ENCODE measurements around the gene MAP2.

DNA sequence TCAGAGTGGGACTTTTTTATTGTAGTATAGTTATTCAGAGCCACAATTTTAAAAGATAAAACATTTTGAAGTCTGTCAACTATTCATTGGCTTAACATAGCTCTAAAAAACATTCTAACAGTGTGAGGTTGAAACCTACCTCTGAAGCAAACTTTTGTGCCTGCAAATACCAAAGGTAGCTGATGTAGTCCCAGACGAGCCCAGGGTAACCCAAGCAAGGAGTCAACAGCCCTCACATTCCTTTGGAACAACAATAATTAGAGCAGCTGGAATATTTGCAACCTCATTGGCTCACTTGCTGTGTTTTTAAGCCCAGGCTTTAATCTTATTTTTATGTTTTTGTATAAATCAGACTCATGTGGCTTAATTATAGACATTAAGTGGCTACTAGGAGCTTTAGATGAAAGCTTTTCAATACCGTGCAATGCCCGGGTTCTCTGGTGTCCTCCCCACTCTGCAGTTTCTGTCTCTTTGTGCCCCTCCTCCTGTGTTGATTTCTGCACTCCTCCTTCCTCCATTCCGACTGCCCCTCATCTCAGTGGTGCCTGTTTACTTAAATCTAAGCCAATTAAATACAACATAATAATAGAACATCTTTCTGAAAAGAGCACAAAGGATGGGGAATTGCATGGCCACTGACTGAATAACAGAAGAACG is 189.9 kb downstream of the MAP2 start:
- TF ChIP-seq POLR2AphosphoS5 (IDR thresholded peaks at IDR 0.05; ENCODE audit: low read depth, low read length) (no peak), POLR2A (IDR thresholded peaks at IDR 0.05; ENCODE audit: low read depth, low read length) (no peak)

Data from GM12891 (cell line).